HG02759 (cell line): ENCODE results near the gene HNRNPF.

ENCODE experiments used
- ATAC-seq: cut with Tn5 transposase; IDR thresholded peaks from one replicate; pipeline ENCODE4 v1.9.1; 2021; ENCODE audit warnings: mild to moderate bottlenecking, moderate library complexity; ENCODE audit not compliant: unreplicated experiment

Gene HNRNPF

GRCh38 chr10:43380610-43381222 lies 28.3 kb downstream of the HNRNPF start:
- ATAC-seq, result no peak

- ATAC-seq, result no peak
These were observed 31.5 kb downstream of the HNRNPF start for GRCh38 chr10:43377424-43377883.

DNA sequence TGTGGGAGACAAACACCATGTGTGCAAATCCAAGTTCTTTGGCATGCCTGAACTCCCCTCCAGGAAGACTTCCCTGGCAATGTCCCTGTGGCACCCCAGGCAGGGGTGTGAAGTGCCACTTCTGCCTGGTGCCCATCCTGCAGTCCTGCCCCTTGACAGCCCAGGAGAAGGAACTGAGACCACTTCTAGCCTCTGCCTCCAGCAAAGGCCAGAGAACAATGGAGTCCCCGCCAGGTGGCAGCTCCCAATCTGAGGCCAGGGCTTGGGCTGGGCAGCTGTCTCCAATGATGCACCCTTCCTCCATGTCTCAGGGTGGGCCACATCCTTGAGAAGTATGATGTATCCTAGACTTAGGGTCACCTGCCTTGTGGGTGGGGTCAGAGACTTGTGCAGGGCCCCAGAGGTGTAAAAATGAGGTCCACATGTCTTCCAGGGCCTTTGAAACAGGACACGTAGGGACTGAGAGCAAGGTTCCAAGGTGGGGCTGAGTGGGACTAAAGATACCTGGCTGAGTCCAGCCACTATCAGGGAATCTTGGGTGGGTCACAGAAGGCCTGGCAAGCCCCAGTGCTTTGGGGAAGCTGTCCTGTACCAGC lies 32.1 kb downstream of the HNRNPF start:
- ATAC-seq, result no peak

DNA sequence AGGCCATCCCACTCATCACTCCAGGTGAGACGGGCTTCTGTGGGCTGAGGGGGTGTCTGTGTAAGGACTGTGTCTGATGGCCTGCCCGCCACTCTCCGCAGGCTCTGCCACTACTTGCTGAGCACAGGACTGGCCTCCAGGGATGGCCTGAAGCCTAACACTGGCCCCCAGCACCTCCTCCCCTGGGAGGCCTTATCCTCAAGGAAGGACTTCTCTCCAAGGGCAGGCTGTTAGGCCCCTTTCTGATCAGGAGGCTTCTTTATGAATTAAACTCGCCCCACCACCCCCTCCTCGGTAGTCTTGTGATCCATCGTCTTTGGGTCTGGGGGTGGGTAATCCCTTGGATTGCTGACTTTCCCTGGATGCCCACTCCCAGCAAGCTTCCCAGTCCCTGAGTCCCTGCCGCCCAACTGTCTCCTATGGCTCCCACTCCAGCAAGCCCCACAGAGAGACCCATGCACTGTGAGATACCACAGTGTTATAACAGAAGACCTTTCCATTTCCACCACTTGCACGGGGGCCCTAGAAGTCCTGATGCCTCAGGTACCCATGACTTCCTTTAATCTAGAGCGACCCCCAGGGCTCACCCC lies 32.8 kb downstream of the HNRNPF start:
- ATAC-seq, result no peak

DNA sequence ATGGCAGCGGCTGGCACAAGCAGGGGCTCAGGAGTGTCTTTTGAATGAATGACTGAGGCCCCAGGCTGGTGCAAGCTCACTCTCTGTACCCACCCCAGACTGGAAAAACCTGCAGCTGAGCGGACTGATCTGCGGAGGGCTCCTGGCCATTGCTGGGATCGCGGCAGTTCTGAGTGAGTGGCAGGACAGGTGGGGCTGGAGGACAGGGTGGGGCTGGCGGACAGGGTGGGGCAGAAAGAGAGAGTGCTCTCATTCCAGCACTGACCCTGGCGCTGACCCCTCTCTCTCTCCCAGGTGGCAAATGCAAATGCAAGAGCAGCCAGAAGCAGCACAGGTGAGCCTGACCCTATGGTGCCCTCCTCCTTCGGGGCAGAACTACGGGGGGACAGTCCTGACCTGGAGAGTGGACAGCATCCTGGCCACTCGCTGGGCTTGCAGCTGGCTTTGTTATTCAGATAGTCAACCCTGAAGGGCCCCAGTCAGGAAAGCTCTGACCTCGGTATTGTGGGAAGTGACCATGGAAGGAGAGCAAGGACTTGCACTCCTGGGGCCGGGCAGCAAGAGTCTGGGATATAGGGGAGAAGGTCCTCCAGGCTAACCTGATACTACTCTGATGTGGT lies 33.5 kb downstream of the HNRNPF start:
- no peak for ATAC-seq

GRCh38 chr10:43374194-43374593 lies 34.8 kb downstream of the HNRNPF start:
- ATAC-seq, result no peak

DNA sequence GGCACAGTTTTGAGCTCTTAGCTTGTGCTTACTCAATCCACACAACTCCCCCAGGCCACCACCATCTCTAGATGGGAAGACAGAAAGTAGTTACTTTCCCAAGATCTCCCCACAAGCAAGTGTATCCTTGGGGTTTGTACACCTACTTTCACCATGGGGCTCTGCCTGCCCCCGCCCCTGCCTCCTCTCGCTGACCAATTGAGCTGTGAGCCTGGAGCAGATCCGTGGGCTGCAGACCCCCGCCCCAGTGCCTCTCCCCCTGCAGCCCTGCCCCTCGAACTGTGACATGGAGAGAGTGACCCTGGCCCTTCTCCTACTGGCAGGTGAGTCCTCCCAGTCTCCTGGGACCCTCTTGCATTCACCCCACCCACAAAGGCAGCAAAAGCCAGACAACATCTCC lies 35.5 kb downstream of the HNRNPF start:
- ATAC-seq, result no peak

DNA sequence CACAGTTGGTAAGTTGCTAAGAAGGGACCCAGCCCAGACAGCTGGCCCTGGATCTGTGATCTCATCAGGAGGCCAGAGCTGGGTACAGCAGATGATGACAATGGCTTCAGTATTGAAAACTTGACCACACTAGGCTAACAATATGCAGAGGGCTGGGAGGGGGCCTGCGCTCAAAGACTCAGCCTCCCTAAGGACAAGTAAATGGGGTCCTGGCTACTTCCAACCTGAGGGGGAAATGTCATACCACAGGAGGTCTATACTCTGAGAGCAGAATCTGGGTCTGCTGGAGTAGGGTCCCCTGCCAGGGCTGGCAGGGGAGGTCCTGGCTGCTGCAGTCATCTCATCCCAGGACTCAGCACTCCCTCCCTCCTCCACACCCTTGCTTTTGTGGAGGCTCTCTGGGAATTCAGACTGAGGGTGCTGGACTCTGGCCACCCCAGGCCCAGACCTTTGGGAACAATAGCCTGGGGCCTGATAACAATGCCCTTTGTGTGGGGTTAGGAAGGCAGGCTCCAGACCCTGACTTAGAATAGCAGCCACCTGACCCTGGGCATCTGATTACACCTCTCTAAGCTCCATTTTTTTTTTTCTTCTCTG lies 36.1 kb downstream of the HNRNPF start:
- no peak for ATAC-seq

DNA sequence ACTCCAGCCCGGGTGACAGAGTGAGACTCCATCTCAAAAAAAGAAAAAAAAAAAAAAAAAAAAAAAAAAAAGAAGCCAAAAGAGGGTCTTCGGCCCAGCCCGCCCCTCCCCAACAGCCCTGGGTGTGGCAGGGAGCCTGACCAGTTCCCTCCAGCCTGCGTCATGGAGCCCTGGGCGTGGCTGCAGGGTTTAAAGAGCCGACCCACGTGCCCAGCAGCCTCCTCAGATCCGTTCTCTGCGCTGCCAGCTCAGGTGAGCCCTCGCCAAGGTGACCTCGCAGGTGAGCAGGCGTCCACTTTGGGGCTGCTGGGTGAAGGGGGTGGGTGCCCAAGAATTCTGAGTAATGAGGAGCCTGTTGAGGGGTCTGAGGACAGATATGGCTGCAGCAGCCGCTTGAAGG lies 37.6 kb downstream of the HNRNPF start, which contains the start of gene FXYD4:
Gene FXYD4 (plus strand): TSS at position 219 of the 400 bp plus-strand sequence. CDS start 2,111 bp downstream, outside the sequence.
- ATAC-seq, result no peak

GRCh38 chr10:43370671-43371215 lies 38.2 kb downstream of the HNRNPF start:
- no peak for ATAC-seq

GRCh38 chr10:43369921-43370320 lies 39.1 kb downstream of the HNRNPF start:
- ATAC-seq, result no peak

DNA sequence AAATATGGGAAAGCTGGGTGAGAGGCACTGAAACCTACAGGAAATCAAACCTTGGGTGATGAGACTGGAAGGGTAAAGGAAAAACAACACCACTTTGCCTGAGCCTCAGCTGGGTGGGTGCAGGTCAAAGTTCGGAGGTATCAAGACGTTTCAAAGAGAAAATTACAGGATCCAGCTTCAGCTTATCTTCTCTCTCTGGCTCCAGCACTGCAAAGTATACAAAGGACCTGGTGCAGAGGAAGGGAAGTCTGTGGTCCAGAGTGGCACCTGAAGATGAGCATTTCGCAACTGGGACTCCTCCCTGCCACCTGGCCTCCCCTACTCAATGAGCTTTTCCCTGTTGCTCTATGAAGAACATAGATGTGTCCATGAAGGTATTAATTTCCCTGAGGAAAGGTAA lies 44.0 kb downstream of the HNRNPF start:
- ATAC-seq, result no peak

DNA sequence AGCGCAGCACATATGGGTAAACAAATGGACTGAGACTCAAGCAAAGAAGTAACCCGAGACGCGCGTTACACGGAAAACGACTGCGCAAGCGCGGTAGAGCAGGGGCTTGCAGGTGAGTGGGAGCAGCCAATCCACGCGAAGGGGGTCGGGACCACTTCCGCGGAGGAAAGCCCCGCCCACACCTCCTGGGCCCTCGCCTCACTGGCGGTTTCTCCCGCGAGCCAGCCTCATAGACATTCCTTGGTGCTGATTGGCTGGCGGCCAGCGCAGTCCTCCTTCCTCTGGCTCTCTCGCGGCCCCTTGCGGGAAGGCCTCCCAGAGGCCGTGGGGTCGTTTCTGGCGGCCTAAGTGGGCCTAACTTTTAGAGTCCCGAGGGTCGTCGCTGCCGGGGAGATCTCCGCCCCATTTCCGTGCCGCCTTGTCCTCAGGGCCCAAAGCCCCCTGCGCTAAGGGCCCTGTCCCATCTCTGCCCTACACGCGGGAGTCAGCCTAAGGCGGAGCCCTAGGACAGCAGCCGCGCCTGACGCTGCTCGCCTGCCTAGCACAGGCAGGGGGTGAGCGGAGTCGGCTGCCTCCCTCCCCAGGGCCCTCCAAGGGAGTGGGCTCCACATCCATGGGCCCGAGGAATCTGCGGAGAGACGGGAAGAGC lies 46.7 kb downstream of the HNRNPF start:
- ATAC-seq, result peak; percentile 98

DNA sequence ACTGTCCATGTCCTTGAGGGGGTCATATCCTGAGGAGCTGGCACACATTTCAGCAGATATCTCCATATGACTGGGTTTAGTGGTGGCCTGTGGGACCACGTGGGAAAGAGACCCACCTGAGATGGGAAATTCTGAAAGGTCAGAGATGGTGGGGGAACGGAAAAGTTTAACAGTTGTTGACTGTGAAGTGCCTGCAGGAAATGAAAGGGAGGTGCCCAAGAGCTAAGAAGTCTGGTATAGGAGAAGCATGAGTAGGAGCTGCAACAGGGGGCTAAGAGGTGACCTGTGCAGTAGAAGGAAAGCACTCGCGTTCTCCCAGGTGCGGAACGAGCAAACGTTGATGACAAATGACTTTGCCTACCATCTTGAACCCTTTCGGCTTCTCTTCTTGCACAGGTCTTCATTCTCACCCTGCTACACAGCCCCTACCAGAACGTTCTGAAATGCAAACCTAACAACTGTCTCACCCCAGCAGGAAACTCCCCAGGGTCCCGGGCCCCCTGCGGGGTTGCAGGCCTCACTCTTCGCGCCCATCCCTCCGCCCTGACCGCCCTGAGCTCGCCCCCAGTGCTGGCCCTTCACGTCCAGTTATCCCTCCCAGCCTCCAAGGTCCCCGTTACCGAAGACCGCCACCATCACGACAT lies 47.3 kb downstream of the HNRNPF start:
- no peak for ATAC-seq

GRCh38 chr10:43360086-43360485 lies 48.9 kb downstream of the HNRNPF start:
- ATAC-seq, result no peak

- no peak for ATAC-seq
These were observed 53.1 kb downstream of the HNRNPF start for GRCh38 chr10:43355749-43356371.

- ATAC-seq, result no peak
These were observed 54.1 kb downstream of the HNRNPF start for GRCh38 chr10:43354879-43355380.

- no peak for ATAC-seq
These were observed 54.7 kb downstream of the HNRNPF start for GRCh38 chr10:43354330-43354635.

DNA sequence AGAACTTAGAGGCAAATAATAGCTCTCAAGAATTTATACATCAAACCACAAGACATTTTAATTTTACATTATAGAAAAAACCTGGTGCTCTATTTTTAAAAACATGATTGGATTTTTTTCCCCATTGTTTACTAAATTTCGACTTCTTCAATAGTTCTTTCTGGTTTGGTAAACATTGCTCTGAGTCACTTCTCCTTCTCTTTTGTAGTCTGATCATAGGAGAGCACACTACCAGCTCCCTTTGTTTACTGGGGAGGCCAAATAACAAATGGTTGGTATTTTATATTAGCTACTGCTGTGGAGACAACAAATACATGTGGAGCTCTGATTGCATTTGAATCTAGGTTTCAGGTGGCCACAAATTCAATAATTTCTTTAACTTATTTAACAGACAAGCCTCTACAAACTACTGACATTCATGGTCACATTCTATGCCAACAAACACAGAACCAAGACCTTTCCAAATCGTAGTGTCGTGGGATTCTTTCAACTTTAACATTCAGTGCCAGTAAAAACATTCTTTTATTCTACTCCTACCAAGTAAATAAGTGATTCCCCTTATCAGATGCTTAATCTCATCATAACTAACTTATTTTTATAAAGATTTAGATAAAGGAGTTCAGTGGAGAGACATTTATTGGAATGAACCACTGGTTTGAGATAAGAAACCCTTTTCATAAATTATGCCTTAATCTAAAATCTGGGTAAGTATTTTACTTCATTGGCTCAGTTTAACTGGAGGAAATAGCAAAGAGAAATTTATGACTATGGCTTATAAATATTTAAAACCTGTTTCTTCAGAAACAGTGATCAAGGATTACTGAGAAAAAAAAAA lies 55.3 kb downstream of the HNRNPF start:
- no peak for ATAC-seq
